ENCODE data around the gene FBXO31. TPM values are rescaled to one million over a fixed set of nuclear protein-coding genes. Genes with fewer than 3 reads are reported as not detected.

FBXO31 gene
- total and polyA plus RNA-seq, 2 of the 13 experiments (the other 11 are each of a cell fraction or from before 2014, with no cell fraction given): 92.4 to 101 TPM

- no peak for TF ChIP-seq ZHX2 (IDR thresholded peaks at IDR 0.05; ENCODE audit: low read depth)
- TF ChIP-seq ZHX2 (CRISPR knock-in tag; IDR thresholded peaks at IDR 0.05; ENCODE audit: borderline replicate concordance): no peak
- TF ChIP-seq E2F5 (CRISPR knock-in tag; conservative IDR thresholded peaks at IDR 0.05): no peak
- 0 out of 2 replicates have a peak, but pooled peaks have one; percentile 39 for TF ChIP-seq ZNF605 (CRISPR knock-in tag; IDR thresholded peaks at IDR 0.05)
- TF ChIP-seq ZFAT (CRISPR knock-in tag; conservative IDR thresholded peaks at IDR 0.05): no peak
- TF ChIP-seq ZNF569 (CRISPR knock-in tag; IDR thresholded peaks at IDR 0.05; ENCODE audit: borderline replicate concordance): no peak
- TF ChIP-seq PHF21A (CRISPR knock-in tag; IDR thresholded peaks at IDR 0.05): no peak
- TF ChIP-seq, protein P1, sequence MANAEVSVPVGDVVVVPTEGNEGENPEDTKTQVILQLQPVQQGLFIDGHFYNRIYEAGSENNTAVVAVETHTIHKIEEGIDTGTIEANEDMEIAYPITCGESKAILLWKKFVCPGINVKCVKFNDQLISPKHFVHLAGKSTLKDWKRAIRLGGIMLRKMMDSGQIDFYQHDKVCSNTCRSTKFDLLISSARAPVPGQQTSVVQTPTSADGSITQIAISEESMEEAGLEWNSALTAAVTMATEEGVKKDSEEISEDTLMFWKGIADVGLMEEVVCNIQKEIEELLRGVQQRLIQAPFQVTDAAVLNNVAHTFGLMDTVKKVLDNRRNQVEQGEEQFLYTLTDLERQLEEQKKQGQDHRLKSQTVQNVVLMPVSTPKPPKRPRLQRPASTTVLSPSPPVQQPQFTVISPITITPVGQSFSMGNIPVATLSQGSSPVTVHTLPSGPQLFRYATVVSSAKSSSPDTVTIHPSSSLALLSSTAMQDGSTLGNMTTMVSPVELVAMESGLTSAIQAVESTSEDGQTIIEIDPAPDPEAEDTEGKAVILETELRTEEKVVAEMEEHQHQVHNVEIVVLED (CRISPR knock-in tag; IDR thresholded peaks at IDR 0.05; ENCODE audit: borderline replicate concordance): no peak
- TF ChIP-seq POLR2G (IDR thresholded peaks at IDR 0.05; ENCODE audit: low read depth, low read length): 0 out of 2 replicates have a peak, but pooled peaks have one; percentile 10
- no peak for TF ChIP-seq YY1 (IDR thresholded peaks at IDR 0.05; ENCODE audit: insufficient read depth, insufficient replicate concordance, low read depth, low read length)
- TF ChIP-seq, protein P2, sequence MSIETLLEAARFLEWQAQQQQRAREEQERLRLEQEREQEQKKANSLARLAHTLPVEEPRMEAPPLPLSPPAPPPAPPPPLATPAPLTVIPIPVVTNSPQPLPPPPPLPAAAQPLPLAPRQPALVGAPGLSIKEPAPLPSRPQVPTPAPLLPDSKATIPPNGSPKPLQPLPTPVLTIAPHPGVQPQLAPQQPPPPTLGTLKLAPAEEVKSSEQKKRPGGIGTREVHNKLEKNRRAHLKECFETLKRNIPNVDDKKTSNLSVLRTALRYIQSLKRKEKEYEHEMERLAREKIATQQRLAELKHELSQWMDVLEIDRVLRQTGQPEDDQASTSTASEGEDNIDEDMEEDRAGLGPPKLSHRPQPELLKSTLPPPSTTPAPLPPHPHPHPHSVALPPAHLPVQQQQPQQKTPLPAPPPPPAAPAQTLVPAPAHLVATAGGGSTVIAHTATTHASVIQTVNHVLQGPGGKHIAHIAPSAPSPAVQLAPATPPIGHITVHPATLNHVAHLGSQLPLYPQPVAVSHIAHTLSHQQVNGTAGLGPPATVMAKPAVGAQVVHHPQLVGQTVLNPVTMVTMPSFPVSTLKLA (IDR thresholded peaks at IDR 0.05): peak; percentile 86
- TF ChIP-seq ARNT2 (CRISPR knock-in tag; IDR thresholded peaks at IDR 0.05; ENCODE audit: low read depth): no peak
- no peak for TF ChIP-seq HOXA3 (CRISPR knock-in tag; IDR thresholded peaks at IDR 0.05)
- no peak for TF ChIP-seq ZNF644 (CRISPR knock-in tag; IDR thresholded peaks at IDR 0.05; ENCODE audit: low read depth)
- TF ChIP-seq ZNF724P (CRISPR knock-in tag; IDR thresholded peaks at IDR 0.05; ENCODE audit: borderline replicate concordance): no peak
- peak; percentile 46; the same call in 1 of the 2 replicates for TF ChIP-seq AKAP8 (CRISPR knock-in tag; IDR thresholded peaks at IDR 0.05)
- TF ChIP-seq ZFY (CRISPR knock-in tag; IDR thresholded peaks at IDR 0.05): no peak
- TF ChIP-seq ZNF121 (CRISPR knock-in tag; IDR thresholded peaks at IDR 0.05): peak; percentile 61
- TF ChIP-seq ZNF292 (CRISPR knock-in tag; IDR thresholded peaks at IDR 0.05; ENCODE audit: borderline replicate concordance, low read depth): no peak
- TF ChIP-seq RFX3 (CRISPR knock-in tag; IDR thresholded peaks at IDR 0.05): no peak
Observed at GRCh38 chr16:87320510-87321227, 62.9 kb downstream of the FBXO31 start (continued).

Measured in HepG2 (cell line).